PC-9 (cell line): ENCODE results near the gene HMGB1.

Source experiments
- CTCF ChIP-seq: fragments of 200-600 bp; sonication (generic); conservative IDR thresholded peaks from 2 replicates; pipeline ENCODE4 v1.6.1; 2017; ENCODE audit warnings: mixed run types, antibody characterized with exemption, mild to moderate bottlenecking, moderate library complexity
- EZH2 ChIP-seq: fragments of 200-600 bp; sonication (generic); IDR thresholded peaks from 2 replicates; pipeline ENCODE4 v1.8.0; 2017; ENCODE audit warnings: antibody characterized with exemption, low read depth

GRCh38 chr13:30446126-30446500 is 19.6 kb downstream of the HMGB1 start:
- no peak for TF ChIP-seq CTCF
- TF ChIP-seq EZH2: no peak
